GM21515 (cell line): Measurements from ENCODE around the gene KIF1A.

ENCODE experiments used
- ATAC-seq: cut with Tn5 transposase; IDR thresholded peaks from one replicate; pipeline ENCODE4 v1.9.1; 2021; ENCODE audit not compliant: unreplicated experiment

KIF1A gene

GRCh38 chr2:240768216-240768615, 51.8 kb downstream of the KIF1A start:
- ATAC-seq = no peak

GRCh38 chr2:240767341-240767740, 52.7 kb downstream of the KIF1A start:
- ATAC-seq = no peak

GRCh38 chr2:240766072-240766471, 53.9 kb downstream of the KIF1A start:
- ATAC-seq = no peak

- no peak for ATAC-seq
These were observed 55.0 kb downstream of the KIF1A start for GRCh38 chr2:240765007-240765406.

GRCh38 chr2:240764605-240765004, 55.4 kb downstream of the KIF1A start:
- ATAC-seq = no peak

GRCh38 chr2:240762971-240763370, 57.0 kb downstream of the KIF1A start:
- no peak for ATAC-seq

GRCh38 chr2:240762249-240762648, 57.8 kb downstream of the KIF1A start:
- no peak for ATAC-seq

- no peak for ATAC-seq
These were observed 59.3 kb downstream of the KIF1A start for GRCh38 chr2:240760576-240761246.

GRCh38 chr2:240760121-240760520, 59.9 kb downstream of the KIF1A start:
- ATAC-seq = no peak

- ATAC-seq = no peak
These were observed 60.6 kb downstream of the KIF1A start for GRCh38 chr2:240759459-240759858.

- no peak for ATAC-seq
These were observed 62.9 kb downstream of the KIF1A start for GRCh38 chr2:240757086-240757614.

GRCh38 chr2:240752209-240752608, 67.8 kb downstream of the KIF1A start:
- no peak for ATAC-seq

GRCh38 chr2:240750409-240750808, 69.6 kb downstream of the KIF1A start:
- no peak for ATAC-seq

GRCh38 chr2:240749516-240749915, 70.5 kb downstream of the KIF1A start:
- ATAC-seq = no peak

- no peak for ATAC-seq
These were observed 72.8 kb downstream of the KIF1A start for GRCh38 chr2:240747256-240747655.

- no peak for ATAC-seq
These were observed 73.3 kb downstream of the KIF1A start for GRCh38 chr2:240746671-240747070.

- no peak for ATAC-seq
These were observed 74.1 kb downstream of the KIF1A start for GRCh38 chr2:240745962-240746361.

- no peak for ATAC-seq
These were observed 74.6 kb downstream of the KIF1A start for GRCh38 chr2:240745456-240745855.

- ATAC-seq = no peak
These were observed 77.4 kb downstream of the KIF1A start for GRCh38 chr2:240742602-240743095.

- no peak for ATAC-seq
These were observed 78.9 kb downstream of the KIF1A start for GRCh38 chr2:240741091-240741490.

- ATAC-seq = no peak
These were observed 80.2 kb downstream of the KIF1A start for GRCh38 chr2:240739797-240740196.

- no peak for ATAC-seq
These were observed 82.1 kb downstream of the KIF1A start for GRCh38 chr2:240737958-240738357.

GRCh38 chr2:240737512-240737911, 82.5 kb downstream of the KIF1A start:
- ATAC-seq = no peak
